ENCODE data around the gene KHDRBS2. TPM values are rescaled to one million over a fixed set of nuclear protein-coding genes. Genes with fewer than 3 reads are reported as not detected.
A peak's percentile ranks its signal among the peaks of the same experiment; 100 is the strongest.

The KHDRBS2 gene
- total and polyA plus RNA-seq, 2 donors (not counting 1 experiment from before 2014, with no cell fraction given), result 8.9 to 9.4 TPM

DNA sequence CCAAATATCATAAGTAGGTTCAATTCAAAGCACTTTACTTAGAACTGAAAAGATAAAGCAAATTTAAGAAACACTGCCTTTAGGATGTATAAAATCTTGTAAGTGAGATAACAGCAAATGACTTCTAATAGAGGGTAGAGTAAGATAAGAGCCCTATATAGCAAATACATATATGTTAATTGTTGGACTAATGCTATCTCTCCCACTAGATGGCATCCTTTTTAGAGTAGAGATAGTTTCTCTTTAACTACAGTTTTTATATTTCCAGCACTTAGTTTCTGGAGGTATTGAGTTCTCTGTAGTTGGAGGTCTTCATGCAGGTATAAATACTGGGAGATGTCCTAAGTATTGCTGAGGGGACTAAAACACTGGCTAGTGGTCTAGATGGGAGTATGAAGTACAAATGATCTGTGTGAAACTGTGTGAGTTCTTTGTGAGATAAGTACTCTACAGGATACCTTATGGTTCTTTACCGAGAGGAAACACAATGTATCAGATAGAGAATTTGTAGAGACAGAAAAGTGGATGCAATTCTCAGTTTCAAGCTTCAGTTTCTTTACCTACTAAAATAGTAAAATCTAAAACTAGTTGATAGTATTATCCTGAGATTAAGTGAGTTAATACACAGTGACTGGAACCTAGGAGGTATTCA is 399.3 kb downstream of the KHDRBS2 start:
- Histone ChIP-seq H3K9me3 (ENCODE audit: control extremely low read depth in 1 of 3, control insufficient read depth in 2 of 3, insufficient read depth in 1 of 3, low read length in 2 of 3) (no peaks in the 10 kb centered on the region), H3K27me3 (replicated peaks in 1 of 4; ENCODE audit: control extremely low read depth in 1 of 4, control insufficient read depth in 3 of 4, insufficient read depth in 4 of 4, low read length in 3 of 4) (no peaks in the 10 kb centered on the region), H3K4me3 (ENCODE audit: control extremely low read depth in 1 of 5, extremely low read depth in 1 of 5, insufficient read depth in 1 of 5, low read depth in 2 of 5, low read length in 4 of 5) (no peak overlapping the region), H3K36me3 (replicated peaks in 1 of 2; ENCODE audit: control extremely low read depth in 1 of 2, control insufficient read depth in 1 of 2, extremely low read depth in 1 of 2, insufficient read depth in 2 of 2, low read length in 1 of 2) (no peaks in the 10 kb centered on the region), H3K4me1 (ENCODE audit: control insufficient read depth in 2 of 2, insufficient read depth in 2 of 2, low read length in 2 of 2) (no peaks in the 10 kb centered on the region), H3K79me2 (ENCODE audit: control insufficient read depth, insufficient read depth, low read length) (no peaks in the 10 kb centered on the region), H3K4me2 (replicated peaks; ENCODE audit: low read depth, low read length, poor library complexity, severe bottlenecking) (no peak overlapping the region), H2AFZ (ENCODE audit: insufficient read depth, low read depth, low read length, poor library complexity, severe bottlenecking) (no peak overlapping the region), H4K20me1 (ENCODE audit: control insufficient read depth, insufficient read depth, low read length, poor library complexity, severe bottlenecking) (no peaks in the 10 kb centered on the region), H3K9ac (ENCODE audit: low read length) (no peak overlapping the region), H3K27ac (ENCODE audit: low read length in 2 of 2) (no peak overlapping the region)
- intact Hi-C loops (cut with micrococcal nuclease), result loop anchor here (1.0 kb wide), 2 partner anchors 264 to 397 kb away; no protein-coding TSS in a partner anchor
- no peak overlapping the region for H3K27ac Mint-ChIP-seq
- peaks cover 2% of the 10 kb centered on the region for H3K4me1 Mint-ChIP-seq
- ATAC-seq (ENCODE audit: low read depth) (peak; percentile 47), DNase-seq (peak; percentile 37)
- WGBS (ENCODE audit: insufficient coverage), result no CpG with 5 or more reads among the region's 1 CpG
- ChIA-PET POLR2A (no interaction called here), CTCF (interaction anchor here (0.6 to 2.1 kb wide), 7 partner anchors 12 to 412 kb away, joined by 3 to 20 read pairs (median 4); partner anchors contain the start of gene KHDRBS2)
- no peak overlapping the region for H3K4me3 Mint-ChIP-seq
- TF ChIP-seq, protein P1, sequence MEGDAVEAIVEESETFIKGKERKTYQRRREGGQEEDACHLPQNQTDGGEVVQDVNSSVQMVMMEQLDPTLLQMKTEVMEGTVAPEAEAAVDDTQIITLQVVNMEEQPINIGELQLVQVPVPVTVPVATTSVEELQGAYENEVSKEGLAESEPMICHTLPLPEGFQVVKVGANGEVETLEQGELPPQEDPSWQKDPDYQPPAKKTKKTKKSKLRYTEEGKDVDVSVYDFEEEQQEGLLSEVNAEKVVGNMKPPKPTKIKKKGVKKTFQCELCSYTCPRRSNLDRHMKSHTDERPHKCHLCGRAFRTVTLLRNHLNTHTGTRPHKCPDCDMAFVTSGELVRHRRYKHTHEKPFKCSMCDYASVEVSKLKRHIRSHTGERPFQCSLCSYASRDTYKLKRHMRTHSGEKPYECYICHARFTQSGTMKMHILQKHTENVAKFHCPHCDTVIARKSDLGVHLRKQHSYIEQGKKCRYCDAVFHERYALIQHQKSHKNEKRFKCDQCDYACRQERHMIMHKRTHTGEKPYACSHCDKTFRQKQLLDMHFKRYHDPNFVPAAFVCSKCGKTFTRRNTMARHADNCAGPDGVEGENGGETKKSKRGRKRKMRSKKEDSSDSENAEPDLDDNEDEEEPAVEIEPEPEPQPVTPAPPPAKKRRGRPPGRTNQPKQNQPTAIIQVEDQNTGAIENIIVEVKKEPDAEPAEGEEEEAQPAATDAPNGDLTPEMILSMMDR (IDR thresholded peaks at IDR 0.05), result peak; percentile 37
- no peak for TF ChIP-seq EZH2 (IDR thresholded peaks at IDR 0.05; ENCODE audit: borderline replicate concordance, insufficient read depth, low read depth, low read length, poor library complexity, severe bottlenecking)
- H3K9me3 Mint-ChIP-seq (ENCODE audit: insufficient read depth), result no peaks in the 10 kb centered on the region
- H3K27me3 Mint-ChIP-seq, result no peaks in the 10 kb centered on the region

DNA sequence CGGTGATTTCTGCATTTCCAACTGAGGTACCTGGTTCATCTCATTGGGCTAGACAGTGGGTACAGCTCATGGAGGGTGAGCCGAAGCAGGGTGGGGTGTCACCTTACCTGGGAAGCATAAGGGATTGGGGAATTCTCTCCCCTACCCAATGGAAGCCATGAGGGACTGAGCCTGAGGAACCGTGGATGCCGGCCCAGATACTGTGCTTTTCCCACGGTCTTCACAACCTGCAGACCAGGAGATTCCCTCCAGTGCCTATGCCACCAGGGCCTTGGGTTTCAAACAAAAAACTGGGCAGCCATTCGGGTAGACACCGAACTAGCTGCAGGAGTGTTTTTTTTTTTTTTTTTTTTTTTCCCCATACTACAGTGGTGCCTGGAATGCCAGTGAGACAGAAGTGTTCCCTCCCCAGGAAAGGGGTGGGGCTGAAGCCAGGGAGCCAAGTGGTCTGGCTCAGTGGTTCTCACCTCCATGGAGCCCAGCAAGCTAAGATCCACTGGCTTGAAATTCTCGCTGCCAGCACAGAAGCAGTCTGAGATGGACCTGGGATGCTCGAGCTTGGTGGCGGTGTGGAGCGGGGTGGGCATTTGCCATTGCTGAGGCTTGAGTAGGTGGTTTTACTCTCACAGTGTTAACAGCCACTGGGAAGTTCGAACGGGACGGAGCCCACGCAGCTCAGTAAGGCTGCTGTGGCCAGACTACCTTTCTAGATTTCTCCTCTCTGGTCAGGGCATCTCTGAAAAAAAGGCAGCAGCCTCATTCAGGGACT is 416.2 kb downstream of the KHDRBS2 start:
- H3K79me2 ChIP-seq (ENCODE audit: control insufficient read depth, insufficient read depth, low read length), result no peaks in the 10 kb centered on the region
- H2AFZ ChIP-seq (ENCODE audit: insufficient read depth, low read depth, low read length, poor library complexity, severe bottlenecking), result no peak overlapping the region
- DNase-seq (no peak), ATAC-seq (ENCODE audit: low read depth) (no peak)
- 88% methylated on average over 12 of the region's 15 CpGs for WGBS (ENCODE audit: insufficient coverage)
- no peak overlapping the region for H3K27ac ChIP-seq (ENCODE audit: low read length in 2 of 2)
- H3K9me3 ChIP-seq (ENCODE audit: control extremely low read depth in 1 of 3, control insufficient read depth in 2 of 3, insufficient read depth in 1 of 3, low read length in 2 of 3), result peaks cover 0 to 29% (median 0%) of the 10 kb centered on the region in 3 donors
- no peak overlapping the region for H3K4me3 ChIP-seq (ENCODE audit: control extremely low read depth in 1 of 5, extremely low read depth in 1 of 5, insufficient read depth in 1 of 5, low read depth in 2 of 5, low read length in 4 of 5)
- H3K4me3 Mint-ChIP-seq, result no peak overlapping the region
- H3K4me1 ChIP-seq (ENCODE audit: control insufficient read depth in 2 of 2, insufficient read depth in 2 of 2, low read length in 2 of 2), result no peaks in the 10 kb centered on the region
- H3K4me1 Mint-ChIP-seq, result no peaks in the 10 kb centered on the region
- H3K36me3 ChIP-seq (replicated peaks in 1 of 2; ENCODE audit: control extremely low read depth in 1 of 2, control insufficient read depth in 1 of 2, extremely low read depth in 1 of 2, insufficient read depth in 2 of 2, low read length in 1 of 2), result peaks cover 0 to 3% of the 10 kb centered on the region in 2 experiments
- H3K27me3 ChIP-seq (replicated peaks in 1 of 4; ENCODE audit: control extremely low read depth in 1 of 4, control insufficient read depth in 3 of 4, insufficient read depth in 4 of 4, low read length in 3 of 4), result no peaks in the 10 kb centered on the region
- ChIA-PET POLR2A (no interaction called here), CTCF (no interaction called here)
- H3K4me2 ChIP-seq (replicated peaks; ENCODE audit: low read depth, low read length, poor library complexity, severe bottlenecking), result no peak overlapping the region
- peaks cover 1% of the 10 kb centered on the region for H3K9me3 Mint-ChIP-seq (ENCODE audit: insufficient read depth)
- intact Hi-C loops (cut with micrococcal nuclease), result no loop called here
- H4K20me1 ChIP-seq (ENCODE audit: control insufficient read depth, insufficient read depth, low read length, poor library complexity, severe bottlenecking), result no peaks in the 10 kb centered on the region
- H3K27me3 Mint-ChIP-seq, result no peaks in the 10 kb centered on the region
- no peak for TF ChIP-seq EZH2 (IDR thresholded peaks at IDR 0.05; ENCODE audit: borderline replicate concordance, insufficient read depth, low read depth, low read length, poor library complexity, severe bottlenecking)
- H3K9ac ChIP-seq (ENCODE audit: low read length), result no peak overlapping the region
- no peak overlapping the region for H3K27ac Mint-ChIP-seq
